ENCODE results near the gene SMIM23.

SMIM23 gene

DNA sequence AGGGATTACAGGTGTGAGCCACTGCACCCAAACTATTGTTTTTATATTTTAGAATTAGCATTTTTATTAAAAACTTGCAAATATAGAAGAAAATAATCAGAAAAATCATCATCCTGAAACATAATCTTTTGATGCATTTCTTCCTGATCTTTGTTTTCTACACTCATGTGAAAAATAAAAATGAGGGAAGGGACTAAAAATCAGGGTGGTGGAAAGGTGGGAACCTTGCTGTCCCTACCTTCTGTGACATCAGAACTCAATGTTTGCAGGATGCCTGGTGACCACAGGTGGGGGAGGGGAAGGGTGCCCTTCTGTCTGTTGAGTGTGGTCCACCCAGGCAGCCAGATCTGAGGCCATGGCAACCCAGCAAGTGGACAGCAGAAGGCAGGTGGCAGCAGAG is at the start of gene SMIM23:
SMIM23 (plus strand) TSS at position 301 of the 400 bp plus-strand sequence; CDS start at position 356, 55 bp downstream.
- no peak for DNase-seq (ENCODE audit: low read depth, low spot score)

DNA sequence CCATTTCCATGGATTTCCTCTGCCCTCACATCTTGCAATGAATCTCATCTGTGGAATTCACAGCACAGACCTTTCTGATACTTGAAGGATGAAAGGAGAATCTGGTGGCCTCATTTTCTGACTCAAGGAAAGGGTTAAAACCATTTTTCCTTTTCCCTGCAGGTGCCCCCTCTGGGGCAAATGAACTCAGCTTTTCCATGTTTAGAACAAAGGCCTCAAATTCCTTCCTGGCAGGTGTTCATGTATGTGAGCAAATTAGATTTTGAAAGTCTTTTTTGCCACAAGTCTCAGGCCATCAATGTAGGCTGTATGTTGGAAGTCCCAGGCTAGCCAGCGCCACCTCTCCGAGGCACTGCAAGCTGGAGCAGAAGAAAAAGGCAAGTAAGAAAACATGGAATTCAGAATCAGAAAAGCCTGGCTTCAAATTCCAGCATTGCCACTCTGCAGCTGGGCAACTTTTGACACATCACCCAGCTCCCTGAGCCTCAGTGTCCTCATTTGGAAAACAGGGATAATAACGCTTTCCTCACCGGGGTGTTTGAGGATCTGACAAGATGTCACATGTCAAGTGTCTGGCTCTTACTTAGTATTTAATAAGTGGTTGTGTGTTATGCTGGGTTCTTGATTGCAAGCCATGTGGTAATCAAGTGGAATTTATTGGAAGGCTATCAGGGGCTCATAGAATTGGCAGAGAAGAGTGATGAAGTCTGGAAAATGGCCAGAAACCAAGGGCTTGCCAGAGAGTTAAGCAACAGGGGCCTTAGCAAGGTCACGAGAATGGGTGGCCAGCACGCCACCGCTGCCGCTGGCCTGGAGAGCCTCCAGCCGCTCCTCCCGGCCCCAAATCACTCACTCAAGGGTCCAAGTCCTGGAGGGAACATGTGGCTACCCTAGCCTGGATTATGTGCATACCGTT is 48.4 kb upstream of the SMIM23 start:
- no peak for DNase-seq (ENCODE audit: low read depth, low spot score)

DNA sequence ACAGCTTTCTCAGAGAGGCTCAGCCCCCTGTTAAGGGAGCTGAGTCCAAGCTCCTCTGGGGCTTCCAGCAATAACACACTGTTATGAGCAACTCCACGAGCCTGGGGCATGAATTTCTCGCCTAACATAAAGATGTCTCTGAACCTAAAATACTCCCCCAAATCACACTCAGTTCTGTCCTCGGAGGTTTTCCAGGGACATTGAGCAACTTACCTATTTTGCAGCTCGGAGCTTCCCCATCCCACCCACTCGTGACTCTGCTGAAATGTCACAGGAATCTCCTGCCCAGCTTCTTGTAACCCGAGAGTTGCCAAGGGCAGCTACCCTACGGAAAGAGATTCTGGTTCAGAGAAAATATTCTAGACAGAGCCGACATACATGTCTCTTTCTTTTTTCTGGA is 47.1 kb upstream of the SMIM23 start:
- no peak for DNase-seq (ENCODE audit: low read depth, low spot score)

DNA sequence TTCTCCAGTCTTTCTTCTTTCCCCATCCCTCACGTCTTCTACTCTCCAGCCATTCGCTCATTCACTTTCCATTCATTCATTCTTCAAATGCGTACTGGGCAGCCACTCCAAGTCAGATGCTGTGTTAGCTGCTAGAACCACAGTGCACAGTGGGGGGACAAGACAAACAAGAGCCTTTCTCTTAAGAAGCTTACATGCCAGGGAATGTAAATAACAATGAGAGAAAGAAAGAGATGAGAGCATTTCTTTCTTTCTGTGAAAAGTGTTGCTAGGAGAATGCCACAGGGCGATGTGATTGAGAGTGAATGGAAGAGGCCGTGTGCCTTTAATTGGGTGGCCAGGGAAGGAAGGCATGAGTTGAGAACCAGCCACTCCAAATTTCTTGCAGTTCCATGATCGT is 46.3 kb upstream of the SMIM23 start:
- no peak for DNase-seq (ENCODE audit: low read depth, low spot score)

DNA sequence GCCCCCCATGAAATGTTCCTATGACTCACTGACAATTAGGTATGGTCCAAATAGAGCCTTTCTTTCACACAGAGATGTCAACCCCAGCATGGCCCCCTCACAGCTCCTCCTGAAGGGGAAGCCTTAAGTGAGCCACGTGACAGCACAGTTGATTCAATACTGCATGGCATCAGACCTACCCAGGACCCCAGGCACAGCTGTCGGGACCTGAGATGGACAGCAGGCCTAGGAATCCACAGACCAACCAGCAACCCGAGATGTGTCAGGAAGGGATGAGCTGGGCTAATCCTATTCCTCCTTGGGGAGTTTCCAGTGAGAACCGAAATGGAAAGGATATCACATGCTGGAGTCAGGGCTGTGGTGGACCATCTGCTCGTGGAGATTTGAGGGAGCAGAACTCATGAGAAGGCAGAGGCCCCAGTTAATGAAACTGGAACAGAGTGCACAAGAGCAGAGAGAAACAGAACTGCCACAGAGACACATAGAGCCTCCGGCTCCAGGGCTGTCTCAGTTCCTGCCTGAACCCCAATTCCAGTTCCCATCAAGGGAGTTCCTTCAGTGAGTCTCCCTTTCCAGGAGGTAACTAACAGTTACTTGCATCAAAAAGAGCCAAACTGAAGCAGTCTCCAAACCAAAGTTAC is 42.1 kb upstream of the SMIM23 start:
- DNase-seq (ENCODE audit: low read depth, low spot score), result no peak

DNA sequence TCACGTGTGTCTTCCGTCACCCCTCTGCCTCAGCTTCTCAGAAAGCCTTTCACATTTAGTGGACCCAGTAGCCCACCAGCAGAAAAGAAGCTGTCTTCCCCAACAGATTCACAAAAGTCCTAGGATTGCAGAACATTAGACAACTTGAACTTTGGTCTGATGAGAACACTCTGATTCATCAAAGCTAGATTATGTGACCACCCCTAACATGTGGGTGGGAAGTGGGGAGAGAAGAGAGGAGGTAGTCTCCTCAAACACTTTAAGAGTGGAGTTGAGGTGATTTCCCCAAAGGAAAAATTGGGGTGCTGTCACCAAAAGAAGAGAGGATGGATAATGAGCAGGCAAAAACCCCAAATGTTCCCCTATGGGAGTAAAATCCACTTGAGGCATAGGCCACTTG is 41.4 kb upstream of the SMIM23 start:
- DNase-seq (ENCODE audit: low read depth, low spot score), result no peak

DNA sequence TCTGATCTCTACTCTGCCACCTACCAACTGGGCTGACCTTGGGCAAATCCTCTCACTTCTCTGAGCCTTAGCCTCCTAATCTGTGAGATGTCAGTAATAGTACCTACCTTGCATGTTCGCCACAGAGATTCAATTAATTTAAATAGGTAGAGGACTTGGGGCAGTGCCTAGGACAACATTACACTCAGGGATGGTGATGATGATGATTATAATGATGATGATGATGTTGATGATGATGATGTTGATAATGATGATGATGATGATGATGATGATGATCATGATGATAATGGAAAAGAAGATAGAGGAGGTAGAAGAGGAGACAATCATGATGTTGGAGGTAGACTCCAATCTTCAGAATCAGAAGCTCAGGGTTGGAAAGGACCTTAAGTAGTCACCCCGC is 40.7 kb upstream of the SMIM23 start:
- DNase-seq (ENCODE audit: low read depth, low spot score), result no peak

DNA sequence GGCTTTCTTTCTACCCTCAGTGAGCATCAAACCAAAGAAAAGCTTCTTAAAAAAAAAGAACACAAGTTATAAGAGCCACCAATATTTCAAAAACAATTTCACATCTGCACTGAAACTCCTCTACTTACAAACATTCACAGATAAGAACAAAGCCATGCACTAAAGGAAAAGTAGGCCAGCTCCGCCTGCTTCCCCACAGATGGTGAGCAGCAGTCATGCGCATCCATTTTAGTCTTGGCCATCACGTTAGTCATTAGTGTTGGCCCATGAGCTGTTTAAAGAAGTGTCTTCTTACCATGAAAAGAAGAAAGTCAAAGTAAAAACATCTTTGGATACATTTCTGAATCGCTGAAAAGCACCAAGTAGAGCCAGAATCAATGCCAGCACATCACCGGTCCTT is 40.0 kb upstream of the SMIM23 start:
- no peak for DNase-seq (ENCODE audit: low read depth, low spot score)

DNA sequence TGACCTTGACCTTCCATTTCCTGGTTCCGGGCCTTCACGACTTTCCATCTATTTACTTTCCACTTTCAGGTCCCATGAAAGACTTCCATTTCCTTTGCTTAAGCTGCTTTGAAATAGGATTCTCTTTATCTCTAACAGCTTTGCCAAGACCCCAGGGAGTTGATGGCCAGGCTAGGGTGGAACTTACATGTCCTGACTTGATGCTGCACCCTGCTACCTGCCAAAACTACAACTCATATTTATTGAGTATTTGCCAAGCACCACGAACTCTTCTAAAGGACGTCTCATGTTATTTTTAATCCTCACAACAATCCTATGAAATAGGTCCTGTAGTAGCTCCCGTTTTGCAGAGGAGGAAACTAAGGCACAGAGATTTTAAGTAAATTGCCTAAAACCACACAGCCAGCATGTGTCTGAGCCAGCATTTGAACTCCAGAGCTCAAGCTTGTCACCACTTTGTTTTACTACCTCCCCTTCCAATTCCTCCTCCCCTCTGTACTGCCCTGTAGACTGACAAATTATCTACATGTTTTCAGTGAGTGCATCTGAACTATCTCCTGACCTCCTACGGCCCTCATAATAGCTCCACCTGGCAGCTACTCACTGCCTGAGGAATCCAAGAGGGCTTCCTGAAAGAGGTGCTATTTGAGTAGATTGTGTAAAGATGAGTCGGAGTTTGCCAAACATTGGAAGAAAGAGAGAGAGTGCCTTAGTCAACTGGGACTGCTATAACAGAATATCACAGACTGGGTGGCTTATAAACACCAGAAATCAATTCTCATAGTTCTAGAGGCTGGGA is 38.4 kb upstream of the SMIM23 start:
- no peak for DNase-seq (ENCODE audit: low read depth, low spot score)

DNA sequence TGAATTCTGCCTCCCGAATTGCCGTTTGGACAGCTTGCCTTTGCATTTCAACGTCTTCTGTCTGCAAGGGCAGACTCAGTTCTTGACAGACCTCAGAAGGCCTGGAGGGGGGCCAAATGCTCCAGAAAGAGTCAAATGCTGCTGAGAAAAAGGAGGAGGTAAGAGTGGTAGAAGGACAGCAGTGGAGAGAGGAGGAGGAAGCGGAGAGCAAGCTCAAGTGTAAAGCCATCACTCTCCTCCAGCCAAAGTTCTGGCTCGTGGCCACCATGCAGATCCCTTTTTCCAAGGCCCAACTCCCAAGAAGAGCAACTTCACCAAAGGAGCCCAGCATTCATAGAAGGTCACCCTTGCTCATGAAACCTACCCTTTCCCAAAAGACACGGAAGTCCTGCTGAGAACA is 36.9 kb upstream of the SMIM23 start:
- no peak for DNase-seq (ENCODE audit: low read depth, low spot score)

DNA sequence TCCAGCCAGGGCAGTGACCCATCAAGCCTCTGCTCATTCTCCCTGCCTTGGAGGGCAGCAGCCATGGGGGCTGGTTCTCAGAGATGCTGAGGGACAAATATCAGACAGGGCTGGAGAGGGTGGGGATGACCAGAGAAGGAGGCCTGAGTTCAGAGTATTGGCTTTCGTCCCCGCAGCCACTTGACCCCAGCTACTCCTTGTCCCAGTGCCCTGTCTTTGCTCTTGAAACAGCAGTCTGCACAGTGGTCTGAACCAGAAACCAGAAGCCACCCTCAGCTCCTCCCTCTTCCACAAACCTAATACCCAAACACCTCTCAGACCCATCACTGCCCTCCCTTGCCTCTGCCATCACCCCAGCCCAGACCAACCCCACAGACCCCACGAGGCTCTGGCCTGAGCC is 36.3 kb upstream of the SMIM23 start:
- DNase-seq (ENCODE audit: low read depth, low spot score), result no peak

DNA sequence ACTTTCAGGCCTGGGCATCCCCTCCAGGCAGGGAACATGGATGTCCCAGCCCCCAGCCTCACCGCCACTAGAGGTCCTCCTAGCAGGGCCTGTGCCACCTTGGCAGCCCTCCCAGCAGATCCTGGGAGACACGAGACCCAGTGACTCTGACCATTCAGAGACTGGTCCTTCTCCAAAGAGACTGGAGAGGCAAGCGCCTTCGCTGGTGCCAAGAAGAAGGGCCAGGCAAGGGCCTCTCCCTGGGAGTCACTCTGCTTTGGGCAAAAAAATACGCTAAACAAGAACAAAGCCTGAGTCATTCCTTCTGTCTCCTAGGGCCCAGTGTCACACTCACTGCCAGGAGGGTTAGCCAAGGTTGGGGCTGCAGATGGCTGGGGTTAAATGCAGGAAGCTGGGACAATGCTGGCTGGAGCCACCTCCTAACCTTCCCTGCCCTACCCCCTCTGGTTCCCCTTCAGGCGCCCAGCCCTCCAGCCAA is 35.3 kb upstream of the SMIM23 start:
- DNase-seq (ENCODE audit: low read depth, low spot score), result no peak

DNA sequence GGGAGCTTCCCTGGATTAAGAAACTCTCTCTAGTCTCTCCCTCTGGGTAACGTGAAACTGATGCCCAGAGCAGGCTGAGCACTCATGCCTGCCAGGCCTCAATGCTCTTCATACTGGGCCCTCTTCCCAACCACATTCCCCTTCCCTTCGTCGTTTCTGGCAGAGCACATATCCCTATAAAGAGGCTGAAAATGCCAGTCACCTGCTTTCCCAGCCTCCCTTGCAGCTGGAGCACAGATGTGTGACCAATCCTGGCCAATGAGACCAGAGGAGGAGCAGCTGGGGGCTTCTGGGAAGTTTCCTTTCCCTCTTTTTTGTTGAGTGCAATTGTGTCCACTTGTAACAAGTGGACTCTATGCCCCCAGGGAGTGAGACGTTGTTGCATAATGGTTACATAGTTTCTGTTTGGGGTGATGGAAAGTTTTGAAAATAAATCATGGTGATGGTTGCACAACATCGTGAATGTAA is 30.2 kb upstream of the SMIM23 start:
- no peak for DNase-seq (ENCODE audit: low read depth, low spot score)

DNA sequence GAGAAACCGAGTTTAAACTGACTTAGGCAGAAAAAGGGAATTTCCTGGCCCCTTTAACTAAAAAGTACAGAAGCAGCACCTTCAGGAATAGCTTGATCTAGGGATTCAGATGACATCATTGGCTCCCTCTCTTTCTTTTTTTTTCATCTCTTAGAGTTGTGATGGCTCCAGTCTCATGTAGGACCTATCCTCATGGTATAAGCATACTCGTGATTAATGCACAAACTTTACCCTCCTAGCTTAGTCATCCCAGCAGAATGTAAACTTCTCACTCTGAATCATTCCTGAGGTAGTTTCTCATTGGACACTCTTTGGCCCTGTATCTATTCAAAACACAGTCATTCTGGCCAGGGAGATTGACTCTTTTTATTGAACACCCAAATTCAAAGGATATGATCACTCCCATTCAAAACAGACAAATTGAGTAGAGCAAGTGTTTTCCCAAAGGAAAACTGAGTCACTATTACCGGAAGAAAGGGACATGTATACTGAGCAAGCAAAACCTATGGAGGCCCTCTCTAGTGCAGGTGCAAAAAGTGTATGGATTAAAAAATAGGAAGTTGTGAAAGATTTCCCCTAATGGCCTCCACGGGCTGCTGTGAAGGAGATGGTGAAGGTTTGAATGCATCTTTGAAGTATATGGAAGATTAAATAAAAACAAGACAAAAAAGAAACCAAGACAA is 27.6 kb upstream of the SMIM23 start:
- no peak for DNase-seq (ENCODE audit: low read depth, low spot score)

DNA sequence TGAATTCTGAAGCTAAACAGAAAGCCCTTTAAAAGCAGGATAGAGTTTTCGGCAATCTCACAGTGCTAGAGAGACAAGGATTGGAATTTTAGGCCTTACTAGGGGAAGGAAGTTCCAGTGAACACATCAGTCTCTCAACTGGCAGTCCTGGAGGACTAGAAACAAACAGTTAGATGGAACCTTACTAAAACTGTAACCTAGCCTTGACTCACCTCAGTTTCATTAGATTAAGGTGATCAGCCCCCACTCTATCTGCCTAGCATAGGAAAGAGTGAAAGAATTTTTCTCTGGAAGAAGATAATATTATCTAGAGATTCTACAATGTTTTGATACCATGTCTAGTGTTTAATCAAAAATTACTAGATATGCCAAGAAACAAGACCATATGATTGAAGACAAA is 25.8 kb upstream of the SMIM23 start:
- no peak for DNase-seq (ENCODE audit: low read depth, low spot score)

DNA sequence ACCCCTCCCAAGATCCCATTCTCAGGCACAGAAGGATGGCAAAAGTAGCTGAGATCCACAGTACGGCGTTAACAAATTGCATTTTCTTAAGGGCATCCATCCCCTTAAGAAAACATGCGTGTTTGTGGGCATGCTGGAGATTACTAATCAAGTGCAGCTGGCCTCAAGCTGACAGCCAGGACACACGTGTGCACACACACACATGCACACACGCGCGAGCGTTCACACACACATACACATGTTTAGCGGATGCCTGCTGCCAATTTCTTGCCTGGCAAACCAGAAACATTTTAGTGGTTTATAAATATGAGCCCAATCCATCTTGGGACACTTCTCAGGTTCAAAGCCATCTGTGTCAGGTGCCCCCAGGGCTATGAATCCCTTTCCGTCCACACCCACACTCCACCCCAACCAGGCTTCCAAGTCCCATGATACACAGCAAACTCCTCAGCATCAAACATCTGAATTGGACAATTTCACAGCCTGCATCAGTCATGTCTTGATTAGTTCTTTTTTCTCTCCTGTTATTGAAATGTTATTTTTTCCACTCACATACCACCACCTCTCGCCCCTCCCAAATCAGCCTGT is 23.5 kb upstream of the SMIM23 start:
- DNase-seq (ENCODE audit: low read depth, low spot score), result no peak

DNA sequence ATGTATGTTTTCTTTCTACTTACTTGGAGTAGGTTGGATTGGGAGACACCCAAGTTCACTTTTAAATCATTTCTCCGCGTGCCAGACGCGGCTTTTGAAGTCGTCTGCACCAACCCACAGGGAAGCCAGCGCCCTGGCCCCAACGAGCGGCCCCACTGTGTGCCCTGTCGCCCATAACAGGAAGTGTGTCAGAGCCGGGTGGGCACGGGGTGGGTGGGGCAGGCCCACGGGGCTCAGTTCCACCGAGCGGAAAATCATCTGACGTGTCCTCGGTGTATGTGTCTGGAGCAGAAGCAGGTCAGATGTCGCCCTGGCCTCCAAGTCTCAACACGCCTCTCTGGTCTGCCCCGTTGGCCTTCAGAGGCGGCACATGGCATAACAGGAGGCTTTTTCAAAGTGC is 22.7 kb upstream of the SMIM23 start:
- no peak for DNase-seq (ENCODE audit: low read depth, low spot score)

DNA sequence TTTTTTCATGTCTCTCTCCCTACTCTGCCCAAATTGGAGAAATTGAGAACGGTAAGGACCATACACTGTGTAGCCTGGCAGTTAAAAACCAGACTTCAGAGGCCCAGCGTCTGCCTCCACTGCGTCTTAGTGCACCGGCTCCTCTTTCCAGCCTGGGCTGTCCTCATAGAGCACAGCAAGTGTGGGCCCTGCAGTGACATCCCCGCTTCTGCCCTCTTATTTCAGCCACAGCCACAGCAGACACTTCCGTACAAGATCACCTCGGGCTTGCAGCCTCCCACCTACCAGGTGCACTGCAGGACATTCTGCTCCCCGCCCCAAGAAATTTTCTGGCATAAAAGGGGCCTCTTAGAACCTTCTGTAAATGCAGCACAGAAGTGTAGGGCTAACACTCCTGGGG is 21.4 kb upstream of the SMIM23 start:
- no peak for DNase-seq (ENCODE audit: low read depth, low spot score)

DNA sequence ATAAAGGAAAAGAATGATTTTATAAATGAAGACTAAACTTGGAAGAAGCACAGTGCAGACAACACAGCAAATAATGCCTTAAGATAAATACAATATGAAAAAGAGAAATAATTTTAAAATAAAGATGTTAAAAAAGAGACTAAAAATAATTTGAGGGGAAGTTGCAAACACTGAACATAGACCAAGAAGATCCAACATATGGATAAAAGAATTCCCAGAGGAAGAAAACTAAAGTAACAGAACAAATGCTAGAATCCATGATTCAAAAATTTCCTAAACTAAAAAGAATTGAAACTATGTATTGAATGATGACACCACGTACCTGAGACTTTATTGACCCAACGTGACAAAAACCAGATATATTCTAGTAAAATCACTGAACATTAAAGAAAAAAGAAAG is 18.7 kb upstream of the SMIM23 start:
- no peak for DNase-seq (ENCODE audit: low read depth, low spot score)

DNA sequence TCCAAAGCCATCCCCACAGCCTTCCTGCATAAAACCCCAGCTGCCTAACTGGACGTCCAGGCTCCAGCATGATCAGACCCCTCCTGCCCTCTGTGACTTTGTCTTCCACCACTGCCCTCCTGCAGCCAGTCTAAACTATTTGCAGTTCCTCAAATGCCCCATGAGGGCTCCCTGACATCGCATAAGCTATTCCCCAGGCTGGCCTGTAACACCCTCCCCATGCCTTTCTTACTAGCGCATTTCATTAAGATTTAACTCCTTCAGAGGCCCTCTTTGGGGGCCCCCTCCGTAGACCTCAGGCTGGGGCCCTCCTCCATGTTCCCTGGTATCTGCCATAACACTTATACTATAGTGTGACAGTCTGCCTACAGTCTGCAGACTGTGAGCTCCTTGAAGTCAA is 15.5 kb upstream of the SMIM23 start:
- DNase-seq (ENCODE audit: low read depth, low spot score), result no peak

DNA sequence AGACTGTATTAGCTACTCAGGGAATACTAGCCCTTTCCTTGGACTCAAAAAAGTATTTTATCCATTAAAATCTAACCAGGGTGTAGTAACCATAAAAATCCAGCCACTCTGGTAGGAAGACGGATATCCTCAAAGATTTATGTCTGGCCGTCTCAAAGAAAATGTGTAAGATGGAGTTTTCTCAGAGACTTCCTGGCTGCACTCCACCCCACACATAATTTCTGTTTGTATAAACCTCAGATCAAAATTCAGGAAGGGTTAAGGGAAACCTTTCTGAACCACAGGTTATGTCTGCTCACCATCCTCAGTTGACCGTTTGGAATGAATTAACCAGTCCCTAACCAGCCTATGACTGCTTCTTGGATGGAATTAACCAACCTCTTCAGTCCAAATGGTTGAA is 13.8 kb upstream of the SMIM23 start:
- DNase-seq (ENCODE audit: low read depth, low spot score), result no peak

Data from smooth muscle cell of the brain vasculature (primary cell).